NCI-H1105 (cell line): ENCODE measurements around the gene SNAI3.

Source experiments
- DNase-seq: peaks from one replicate; lab custom pipeline; 2025; lab: John Stamatoyannopoulos, UW

Gene SNAI3

GRCh38 chr16:88721815-88722755 lies 35.8 kb upstream of the SNAI3 start:
- no peak for DNase-seq

GRCh38 chr16:88721236-88721635 lies 34.9 kb upstream of the SNAI3 start:
- no peak for DNase-seq

GRCh38 chr16:88720396-88720970 lies 34.2 kb upstream of the SNAI3 start:
- no peak for DNase-seq

- no peak for DNase-seq
Measured at GRCh38 chr16:88719933-88720296, 33.6 kb upstream of the SNAI3 start.

GRCh38 chr16:88719267-88719932 lies 33.1 kb upstream of the SNAI3 start:
- no peak for DNase-seq

- DNase-seq = no peak
Measured at GRCh38 chr16:88718178-88718577, 31.9 kb upstream of the SNAI3 start.

GRCh38 chr16:88716601-88717001 lies 30.3 kb upstream of the SNAI3 start:
- DNase-seq = no peak

- no peak for DNase-seq
Measured at GRCh38 chr16:88716201-88716600, 29.9 kb upstream of the SNAI3 start.

- no peak for DNase-seq
Measured at GRCh38 chr16:88715312-88716190, 29.2 kb upstream of the SNAI3 start.

GRCh38 chr16:88714420-88715302 lies 28.4 kb upstream of the SNAI3 start:
- DNase-seq = no peak

- DNase-seq = no peak
Measured at GRCh38 chr16:88713568-88714419, 27.5 kb upstream of the SNAI3 start.

GRCh38 chr16:88713054-88713453 lies 26.7 kb upstream of the SNAI3 start:
- no peak for DNase-seq

- no peak for DNase-seq
Measured at GRCh38 chr16:88712362-88712979, 26.2 kb upstream of the SNAI3 start.

GRCh38 chr16:88711750-88712340 lies 25.5 kb upstream of the SNAI3 start:
- no peak for DNase-seq

GRCh38 chr16:88710556-88710955 lies 24.2 kb upstream of the SNAI3 start:
- DNase-seq = no peak

- no peak for DNase-seq
Measured at GRCh38 chr16:88706965-88707826, 20.9 kb upstream of the SNAI3 start.

GRCh38 chr16:88706229-88706964 lies 20.1 kb upstream of the SNAI3 start, which contains the start of the genes CTU2 and RNF166:
TSS of gene CTU2 (plus strand) at chr16:88706503. CDS start at chr16:88706531, 28 bp downstream.
TSS of gene RNF166 (minus strand) at chr16:88706408. CDS start at chr16:88706325, 83 bp downstream.
- DNase-seq = peak; percentile 39
